Cortex of kidney (tissue), 1 donor: Measurements from ENCODE around the gene DDX60.

ENCODE experiments used
- DNase-seq: peaks from one replicate; lab custom pipeline; 2025; lab: John Stamatoyannopoulos, UW

DDX60 gene

DNA sequence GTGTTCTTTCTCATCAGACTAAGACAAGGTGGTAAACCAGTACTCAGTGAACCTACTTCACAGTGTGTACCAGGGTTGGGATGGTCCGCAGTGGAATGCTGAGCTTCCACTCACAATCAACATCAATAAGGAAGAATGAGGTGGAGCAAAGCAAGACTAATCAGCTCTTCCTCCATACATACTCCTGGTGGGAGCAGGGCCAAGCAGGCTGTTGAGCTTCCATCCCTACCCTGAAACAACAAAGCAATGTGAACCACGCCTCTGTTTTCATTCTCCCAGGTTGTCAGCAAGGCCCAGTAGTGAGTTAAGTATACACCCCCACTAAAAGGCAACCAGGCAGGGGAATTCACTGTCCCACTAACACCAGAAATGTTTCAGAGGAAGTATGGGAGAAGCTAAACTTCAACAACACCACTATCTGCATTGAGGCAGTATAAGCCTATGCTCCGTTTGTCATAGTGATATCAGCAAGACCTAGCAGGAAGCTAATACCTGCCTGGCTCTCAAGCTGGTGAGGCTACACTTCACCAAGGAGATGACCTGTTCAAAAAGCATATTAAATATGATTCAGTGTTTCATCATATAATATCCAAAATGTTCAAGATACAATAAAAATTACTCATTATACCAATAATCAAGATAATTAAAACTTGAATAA is 109.5 kb downstream of the DDX60 start:
- DNase-seq: no peak

DNA sequence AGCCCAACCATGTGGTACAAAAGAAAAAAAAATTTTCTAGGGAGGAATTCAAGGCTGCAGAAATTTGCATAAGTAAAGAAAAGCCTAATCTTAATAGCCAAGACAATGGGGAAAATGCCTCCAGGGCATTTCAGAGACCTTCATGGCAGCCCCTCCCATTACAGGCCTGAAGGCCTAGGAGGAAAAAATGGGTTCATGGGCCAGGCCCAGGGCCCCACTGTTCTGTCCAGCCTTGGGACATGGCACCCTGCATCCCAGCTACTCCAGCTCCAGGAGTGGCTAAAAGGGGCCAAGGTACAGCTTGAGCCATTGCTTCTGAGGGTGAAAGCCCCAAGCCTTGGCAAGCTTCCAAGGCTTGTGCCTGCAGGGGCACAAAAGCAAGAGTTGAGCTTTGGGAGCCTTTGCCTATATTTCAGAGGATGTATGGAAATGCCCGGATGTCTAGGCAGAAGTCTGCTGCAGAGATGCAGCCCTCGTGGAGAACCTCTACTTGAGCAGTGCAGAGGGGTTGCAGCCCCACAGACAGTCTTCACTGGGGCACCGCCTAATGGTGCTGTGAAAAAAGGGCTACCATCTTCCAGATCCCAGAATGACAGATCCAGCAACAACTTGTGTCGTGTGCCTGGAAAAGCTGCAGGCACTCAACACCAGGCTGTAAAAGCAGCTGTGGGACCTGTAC is 115.2 kb downstream of the DDX60 start:
- no peak for DNase-seq

DNA sequence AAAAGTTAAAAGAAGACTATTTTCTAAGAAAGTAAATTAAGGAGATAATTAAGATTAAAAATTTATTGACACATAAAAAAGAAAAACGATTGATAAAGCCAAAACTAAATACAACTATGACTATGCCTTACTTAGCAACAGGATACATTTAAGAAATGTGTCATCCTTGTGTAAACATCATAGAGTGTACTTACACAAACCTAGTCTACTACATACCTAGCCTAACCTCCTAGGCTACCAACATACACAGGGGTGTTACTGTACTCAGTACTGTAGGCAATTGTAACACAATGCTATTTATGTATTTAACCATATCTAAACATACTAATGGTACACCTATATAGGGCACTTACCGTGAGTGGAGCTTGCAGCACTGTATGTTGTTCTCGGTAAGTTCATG is 117.9 kb downstream of the DDX60 start:
- DNase-seq: no peak

DNA sequence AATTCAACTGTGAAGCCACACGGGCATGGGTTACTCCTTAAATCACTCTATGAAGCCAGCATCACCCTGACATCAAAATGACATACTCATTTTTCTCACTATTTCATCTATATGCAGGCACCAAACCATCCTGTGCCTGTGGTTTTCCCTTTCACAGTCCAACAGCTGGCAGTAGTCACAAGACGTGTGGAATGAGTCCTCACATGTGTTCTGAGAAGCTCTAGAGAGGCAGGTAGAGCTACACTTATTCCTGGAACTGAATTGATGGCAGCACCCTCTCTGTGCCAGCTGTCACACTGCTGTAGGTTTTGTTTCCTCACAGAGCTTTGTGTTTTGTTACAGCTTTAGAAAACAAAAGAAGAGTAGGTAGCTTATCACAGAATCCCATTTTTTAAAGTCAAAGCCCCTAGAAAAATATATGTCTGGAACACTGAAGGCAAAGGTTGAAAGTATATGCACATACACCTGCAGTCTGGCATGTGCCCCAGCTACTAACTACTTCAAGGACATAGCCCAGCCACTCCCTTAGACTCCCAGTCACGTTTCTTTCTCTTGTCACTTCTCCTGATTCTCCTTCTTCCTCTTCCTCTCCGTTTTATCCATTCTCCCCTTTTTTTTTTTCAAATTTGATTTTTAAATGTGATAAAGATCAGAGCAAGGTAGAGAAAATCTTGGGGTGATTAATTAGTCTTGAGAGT is 119.1 kb downstream of the DDX60 start:
- no peak for DNase-seq

DNA sequence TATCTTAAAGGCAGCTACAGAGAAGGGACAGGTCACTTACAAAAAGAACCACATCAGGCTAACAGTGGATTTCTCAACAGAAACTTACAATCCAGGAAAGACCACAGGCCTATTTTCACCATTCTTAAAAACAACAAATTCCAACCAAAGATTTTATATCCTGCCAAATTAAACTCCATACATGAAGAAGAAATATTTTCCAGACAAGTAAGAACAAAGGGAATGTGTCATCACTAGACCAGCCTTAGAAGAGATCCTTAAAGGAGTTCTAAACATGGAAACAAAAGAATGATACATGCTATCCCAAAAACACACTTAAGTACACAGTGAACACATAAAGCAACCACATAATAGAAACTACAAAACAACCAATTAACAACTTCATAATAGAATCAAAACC is 120.6 kb downstream of the DDX60 start:
- no peak for DNase-seq

DNA sequence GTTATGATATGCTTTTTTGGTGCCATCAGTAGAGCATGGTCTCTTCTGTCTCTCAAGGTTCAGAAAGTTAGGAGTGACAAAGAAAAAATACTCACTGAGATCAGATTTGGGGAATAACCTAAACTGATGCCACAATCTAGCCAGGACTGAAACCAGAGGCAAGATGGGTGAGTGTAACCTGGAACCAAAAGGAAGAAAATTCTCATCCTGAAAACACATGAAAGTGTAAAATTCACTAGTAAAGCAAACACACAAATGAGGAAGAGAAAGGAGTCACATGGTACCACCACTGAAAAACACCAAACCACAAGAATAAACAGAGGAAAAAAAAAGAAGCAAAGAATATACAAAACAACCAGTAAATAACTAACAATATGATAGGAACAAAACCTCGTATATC is 129.8 kb downstream of the DDX60 start:
- DNase-seq: no peak

DNA sequence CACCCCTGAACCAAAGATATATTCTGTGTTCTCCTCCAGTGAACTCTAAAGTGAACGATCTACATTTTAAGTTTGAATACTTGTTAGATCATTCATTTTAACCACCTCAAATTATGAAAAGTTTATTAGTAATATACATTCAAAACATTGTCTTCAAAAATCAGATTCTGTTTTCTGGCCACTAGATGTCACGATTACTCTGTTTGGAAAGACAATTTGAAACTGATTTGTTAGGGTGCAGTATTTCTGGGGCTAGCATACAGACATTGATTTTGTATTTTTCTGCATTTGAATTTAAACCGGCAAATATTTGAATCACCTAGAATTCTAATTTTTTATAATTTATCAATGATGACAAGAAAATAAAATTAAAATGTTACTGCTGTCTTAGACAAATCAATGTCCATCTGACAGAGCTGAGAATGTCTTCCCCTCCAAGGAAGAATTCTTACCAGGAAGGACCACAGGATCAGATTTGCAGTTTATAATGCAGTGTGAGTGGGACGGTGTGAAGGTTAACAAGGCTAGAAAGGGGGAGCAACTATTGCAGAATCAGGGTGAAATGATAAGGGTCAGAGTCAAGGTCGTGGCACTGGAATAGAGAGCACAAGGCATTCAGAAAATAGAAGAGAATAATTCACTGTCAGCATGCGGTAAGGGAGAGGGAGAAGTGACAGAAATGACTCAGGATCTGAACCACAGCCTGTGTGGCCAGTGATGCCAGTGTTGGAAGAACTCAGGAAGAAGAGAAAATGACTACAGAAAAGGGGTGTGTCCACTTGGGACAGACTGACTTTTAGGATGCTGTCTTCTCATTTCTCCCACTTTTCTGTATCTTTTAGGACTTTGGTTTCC is 134.6 kb downstream of the DDX60 start:
- no peak for DNase-seq

DNA sequence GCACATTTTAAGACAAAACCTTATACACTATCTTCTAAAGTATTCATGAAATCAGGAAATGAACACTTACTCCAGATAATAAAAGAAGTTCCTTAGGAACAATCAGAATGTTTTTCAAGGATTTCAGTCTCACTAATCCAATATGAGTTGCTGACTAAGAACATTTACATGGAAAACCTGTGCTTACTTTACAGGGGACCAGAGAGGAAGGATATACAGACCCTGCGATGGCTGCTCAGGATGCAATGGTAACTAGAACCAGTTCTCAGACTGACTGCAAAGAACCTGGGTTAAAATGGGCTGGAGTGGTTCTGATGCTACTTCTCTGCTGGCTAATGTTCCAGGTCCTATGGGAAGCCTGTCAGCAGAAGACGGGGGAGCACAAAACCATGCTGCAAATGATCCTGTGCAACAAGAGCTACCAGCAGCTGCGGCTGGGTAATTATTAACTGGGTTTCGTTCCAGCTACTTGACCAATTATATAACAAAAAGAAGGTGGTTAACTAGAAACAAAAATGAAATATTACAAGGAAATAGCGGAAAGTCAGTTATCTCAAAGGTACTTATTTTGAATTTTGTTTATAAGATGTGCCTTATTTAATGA is 140.9 kb downstream of the DDX60 start:
- no peak for DNase-seq

DNA sequence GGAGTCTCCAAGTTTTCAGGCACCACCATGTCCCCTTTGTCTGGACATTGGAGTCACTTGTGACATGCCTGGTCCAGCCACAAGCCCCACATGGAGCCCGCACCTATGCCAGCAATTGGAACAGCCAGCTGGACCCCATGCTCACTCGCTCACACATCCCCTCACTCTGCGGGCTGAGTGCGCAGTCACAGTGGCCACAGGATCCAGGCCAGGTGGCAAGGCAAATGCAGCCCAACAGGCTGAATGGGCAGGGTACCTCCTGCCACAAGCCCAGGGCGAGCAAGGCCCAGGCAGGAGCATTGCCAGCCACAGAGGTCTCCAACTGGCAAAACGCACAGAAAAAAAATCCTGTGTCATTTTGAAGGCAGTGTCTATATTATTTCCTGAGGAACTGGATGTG is 144.2 kb downstream of the DDX60 start:
- DNase-seq: no peak

DNA sequence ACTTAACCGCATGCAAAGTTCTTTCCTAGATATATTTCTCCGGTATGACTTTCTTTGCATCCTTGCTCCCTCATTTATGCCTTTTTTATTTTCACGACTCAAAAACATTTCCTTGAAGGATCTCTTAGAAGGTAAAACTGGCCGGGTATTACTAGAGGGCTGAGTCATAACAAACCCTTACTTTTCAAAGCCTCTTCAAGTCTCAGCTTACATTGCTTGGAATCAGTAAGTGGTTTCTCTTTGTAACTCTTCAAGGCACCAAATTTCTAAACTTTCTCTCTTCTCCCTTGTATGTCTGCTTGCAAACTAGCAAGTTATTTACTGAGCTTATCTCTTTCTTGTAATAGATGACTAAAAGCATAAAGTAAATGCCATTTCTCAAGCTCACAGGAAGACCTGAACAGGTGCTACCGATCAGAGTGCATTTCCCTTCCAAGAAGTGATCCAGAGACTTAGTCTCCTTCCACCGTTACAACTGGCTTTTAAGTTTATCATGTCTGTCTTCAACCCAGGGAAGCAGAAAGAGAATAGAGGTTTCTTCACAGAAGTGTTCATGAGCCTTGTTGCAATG is 150.8 kb downstream of the DDX60 start:
- no peak for DNase-seq
